GM19043 (cell line): ENCODE measurements around the gene ATG9B.

Experiments
- ATAC-seq: cut with Tn5 transposase; IDR thresholded peaks from one replicate; pipeline ENCODE4 v1.9.1; 2021; ENCODE audit warnings: low read depth; ENCODE audit not compliant: unreplicated experiment

The ATG9B gene

GRCh38 chr7:151003572-151003971 is 20.7 kb downstream of the ATG9B start:
- no peak for ATAC-seq

GRCh38 chr7:151001546-151001945 is 22.7 kb downstream of the ATG9B start:
- no peak for ATAC-seq

DNA sequence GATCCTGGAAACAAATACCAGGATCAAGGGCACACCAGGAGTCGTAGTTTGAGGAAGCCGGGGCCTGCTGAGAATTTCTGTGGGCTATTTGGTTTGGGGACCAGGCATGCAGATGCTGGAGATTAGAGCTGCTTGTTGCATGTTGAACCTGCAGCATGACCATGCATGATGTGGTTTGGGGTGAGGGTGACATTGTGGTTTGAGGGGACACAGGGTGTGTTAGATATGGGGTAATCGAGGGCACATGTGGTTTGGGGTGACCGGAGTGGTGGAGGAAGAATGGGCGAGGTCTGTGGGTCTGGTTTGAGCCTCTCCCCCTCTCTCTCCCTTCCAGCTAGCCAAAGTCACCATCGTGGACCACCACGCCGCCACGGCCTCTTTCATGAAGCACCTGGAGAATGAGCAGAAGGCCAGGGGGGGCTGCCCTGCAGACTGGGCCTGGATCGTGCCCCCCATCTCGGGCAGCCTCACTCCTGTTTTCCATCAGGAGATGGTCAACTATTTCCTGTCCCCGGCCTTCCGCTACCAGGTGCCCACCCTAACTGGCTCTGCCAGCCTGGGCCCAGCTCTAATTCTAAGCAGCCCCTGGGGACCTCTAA is 23.3 kb downstream of the ATG9B start:
- no peak for ATAC-seq

- no peak for ATAC-seq
Observed at GRCh38 chr7:150999497-151000230, 24.6 kb downstream of the ATG9B start.

DNA sequence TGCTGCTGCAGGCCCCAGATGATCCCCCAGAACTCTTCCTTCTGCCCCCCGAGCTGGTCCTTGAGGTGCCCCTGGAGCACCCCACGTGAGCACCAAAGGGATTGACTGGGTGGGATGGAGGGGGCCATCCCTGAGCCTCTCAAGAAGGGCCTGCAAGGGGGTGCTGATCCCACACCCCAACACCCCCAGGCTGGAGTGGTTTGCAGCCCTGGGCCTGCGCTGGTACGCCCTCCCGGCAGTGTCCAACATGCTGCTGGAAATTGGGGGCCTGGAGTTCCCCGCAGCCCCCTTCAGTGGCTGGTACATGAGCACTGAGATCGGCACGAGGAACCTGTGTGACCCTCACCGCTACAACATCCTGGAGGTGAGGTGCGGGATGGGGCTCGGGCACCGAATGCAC is 25.3 kb downstream of the ATG9B start:
- ATAC-seq, result no peak

GRCh38 chr7:150998341-150998740 is 26.0 kb downstream of the ATG9B start:
- ATAC-seq, result no peak

DNA sequence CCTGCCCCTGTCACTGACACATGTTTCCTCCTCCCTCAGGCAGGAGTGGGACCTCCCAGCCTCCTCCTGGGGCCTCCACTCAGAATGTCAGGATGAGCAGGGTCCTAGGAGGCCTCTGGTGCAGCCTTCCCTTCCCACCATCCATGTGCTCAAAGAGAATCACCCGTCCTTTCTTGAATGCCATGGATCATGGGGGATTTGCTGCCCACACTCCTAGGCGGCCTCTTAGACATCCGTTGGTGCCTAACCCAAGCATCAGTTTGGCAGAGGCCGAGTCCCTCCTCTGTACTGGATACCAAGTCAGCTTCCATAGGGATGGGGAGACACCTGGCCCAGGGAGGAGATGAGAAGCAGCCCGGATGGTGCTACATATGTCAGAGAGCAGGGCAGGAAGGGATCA is 26.5 kb downstream of the ATG9B start:
- no peak for ATAC-seq

DNA sequence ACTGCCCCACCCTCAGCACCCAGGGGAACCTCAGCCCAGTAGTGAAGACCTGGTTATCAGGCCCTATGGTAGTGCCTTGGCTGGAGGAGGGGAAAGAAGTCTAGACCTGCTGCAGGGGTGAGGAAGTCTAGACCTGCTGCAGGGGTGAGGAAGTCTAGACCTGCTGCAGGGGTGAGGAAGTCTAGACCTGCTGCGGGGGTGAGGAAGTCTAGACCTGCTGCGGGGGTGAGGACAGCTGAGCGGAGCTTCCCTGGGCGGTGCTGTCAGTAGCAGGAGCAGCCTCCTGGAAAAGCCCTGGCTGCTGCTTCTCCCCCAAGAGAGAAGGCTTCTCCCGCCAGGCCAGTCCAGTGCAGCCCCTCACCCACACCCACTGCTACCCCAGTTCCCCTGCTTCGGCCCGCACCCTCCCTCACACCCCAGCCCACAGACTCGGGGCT is 27.2 kb downstream of the ATG9B start:
- ATAC-seq, result no peak

DNA sequence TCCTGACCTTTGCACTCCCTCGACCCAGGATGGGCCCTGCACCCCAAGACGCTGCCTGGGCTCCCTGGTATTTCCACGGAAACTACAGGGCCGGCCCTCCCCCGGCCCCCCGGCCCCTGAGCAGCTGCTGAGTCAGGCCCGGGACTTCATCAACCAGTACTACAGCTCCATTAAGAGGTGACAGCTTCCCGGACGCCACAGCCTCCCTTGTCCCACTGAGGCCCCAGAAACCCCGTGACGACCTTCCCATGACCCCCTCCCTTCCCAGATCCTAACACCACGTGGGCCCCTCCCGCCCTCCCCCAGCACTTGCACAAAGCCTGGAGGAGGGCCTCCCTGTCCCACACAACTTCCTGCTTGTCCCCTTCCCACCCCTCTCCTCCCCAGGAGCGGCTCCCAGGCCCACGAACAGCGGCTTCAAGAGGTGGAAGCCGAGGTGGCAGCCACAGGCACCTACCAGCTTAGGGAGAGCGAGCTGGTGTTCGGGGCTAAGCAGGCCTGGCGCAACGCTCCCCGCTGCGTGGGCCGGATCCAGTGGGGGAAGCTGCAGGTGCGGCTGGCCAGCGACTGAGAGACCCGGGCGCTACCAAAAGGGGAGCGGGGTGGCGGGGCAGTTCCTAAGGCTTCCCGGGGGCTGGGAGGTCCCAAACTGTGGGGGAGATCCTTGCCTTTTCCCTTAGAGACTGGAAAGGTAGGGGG is 27.8 kb downstream of the ATG9B start:
- ATAC-seq, result no peak

GRCh38 chr7:150994838-150995510 is 29.3 kb downstream of the ATG9B start:
- ATAC-seq, result no peak

- no peak for ATAC-seq
Observed at GRCh38 chr7:150994141-150994837, 30.0 kb downstream of the ATG9B start.

- no peak for ATAC-seq
Observed at GRCh38 chr7:150993511-150993910, 30.8 kb downstream of the ATG9B start.

DNA sequence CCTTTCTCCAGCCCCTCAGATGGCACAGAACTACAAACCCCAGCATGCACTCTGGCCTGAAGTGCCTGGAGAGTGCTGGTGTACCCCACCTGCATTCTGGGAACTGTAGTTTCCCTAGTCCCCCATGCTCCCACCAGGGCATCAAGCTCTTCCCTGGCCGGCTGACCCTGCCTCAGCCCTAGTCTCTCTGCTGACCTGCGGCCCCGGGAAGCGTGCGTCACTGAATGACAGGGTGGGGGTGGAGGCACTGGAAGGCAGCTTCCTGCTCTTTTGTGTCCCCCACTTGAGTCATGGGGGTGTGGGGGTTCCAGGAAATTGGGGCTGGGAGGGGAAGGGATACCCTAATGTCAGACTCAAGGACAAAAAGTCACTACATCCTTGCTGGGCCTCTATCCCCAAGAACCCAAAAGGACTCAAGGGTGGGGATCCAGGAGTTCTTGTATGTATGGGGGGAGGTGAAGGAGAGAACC is 31.4 kb downstream of the ATG9B start:
- peak; percentile 64 for ATAC-seq

DNA sequence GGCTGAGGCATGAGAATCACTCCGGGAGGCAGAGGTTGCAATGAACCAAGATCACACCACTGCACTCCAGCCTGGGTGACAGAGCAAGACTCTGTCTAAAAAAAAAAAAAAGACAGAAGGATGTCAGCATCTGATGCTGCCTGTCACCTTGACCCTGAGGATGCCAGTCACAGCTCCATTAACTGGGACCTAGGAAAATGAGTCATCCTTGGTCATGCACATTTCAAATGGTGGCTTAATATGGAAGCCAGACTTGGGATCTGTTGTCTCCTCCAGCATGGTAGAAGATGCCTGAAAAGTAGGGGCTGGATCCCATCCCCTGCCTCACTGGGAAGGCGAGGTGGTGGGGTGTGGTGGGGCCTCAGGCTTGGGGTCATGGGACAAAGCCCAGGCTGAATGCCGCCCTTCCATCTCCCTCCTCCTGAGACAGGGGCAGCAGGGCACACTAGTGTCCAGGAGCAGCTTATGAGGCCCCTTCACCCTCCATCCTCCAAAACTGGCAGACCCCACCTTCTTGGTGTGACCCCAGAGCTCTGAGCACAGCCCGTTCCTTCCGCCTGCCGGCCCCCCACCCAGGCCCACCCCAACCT is 32.1 kb downstream of the ATG9B start:
- ATAC-seq, result no peak

DNA sequence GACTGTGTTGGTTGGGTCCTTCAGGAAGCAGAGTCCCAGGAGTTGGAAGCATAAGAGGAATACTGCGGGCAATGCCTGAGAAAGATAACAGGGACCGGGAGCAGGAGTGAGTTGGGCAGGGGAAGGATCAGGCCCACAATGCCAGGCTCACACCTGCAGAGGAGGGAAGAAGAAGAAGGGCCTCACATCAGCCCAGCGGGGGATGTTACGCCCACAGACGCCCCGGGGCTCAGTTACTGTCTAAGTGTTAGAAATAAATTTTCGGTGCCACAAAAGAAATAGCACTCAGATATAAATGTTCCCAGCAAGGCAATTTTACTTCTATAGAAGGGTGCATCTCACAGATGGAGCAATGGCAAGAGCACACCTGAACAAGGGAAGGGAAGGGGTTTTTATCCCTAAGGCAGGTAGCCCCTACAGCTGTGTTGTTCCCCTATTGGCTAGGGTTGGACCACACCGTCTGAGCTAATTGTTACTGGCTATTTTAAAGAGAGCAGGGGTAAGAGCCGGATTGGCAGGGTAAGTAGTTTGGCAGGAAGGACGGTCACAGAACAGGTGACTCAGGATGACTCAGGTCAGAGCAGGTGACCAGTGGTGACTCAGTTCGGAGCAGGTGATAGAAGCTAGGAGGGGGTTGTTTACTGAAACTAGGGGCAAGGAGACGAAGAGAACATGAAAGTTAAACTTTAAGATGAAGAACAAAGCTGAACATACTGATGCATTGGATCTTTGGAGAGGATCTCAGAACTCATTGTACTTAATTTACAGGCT is 33.7 kb downstream of the ATG9B start, which contains the start of gene NOS3:
NOS3 (plus strand) TSS at position 602 of the 771 bp plus-strand sequence. CDS start 2,787 bp downstream, outside the sequence.
- no peak for ATAC-seq

DNA sequence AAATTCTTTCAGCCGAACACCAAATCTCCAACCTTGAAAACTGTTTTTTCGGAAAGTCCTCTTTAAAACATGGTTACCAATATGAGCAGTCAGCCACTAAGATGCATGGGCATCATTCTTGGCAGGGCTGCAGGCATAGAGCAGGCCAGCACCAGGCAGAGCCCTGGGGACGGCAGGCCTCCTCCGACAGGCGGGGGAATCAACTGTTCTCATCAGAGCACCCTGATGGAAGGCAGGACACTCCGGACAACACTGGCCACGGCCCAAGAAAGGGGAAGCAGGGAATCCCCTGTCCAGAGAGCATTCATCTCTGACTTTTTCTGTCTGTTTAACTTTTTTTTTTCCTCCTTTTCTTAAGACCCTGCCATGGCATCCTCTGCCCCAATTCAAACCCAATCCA is 34.8 kb downstream of the ATG9B start:
- no peak for ATAC-seq

GRCh38 chr7:150988230-150989226 is 35.8 kb downstream of the ATG9B start:
- no peak for ATAC-seq

GRCh38 chr7:150986556-150986955 is 37.7 kb downstream of the ATG9B start:
- no peak for ATAC-seq
